Spinal cord (tissue), 10 donors: ENCODE results near the gene RAPGEF1. TPM values are rescaled to one million over a fixed set of nuclear protein-coding genes. Genes with fewer than 3 reads are reported as not detected.

Experiments
- DNase-seq, 6 donors: peaks; one replicate each; pipeline versions ENCODE4 v3.0.0 to v3.0.0-alpha.2; 2013 to 2015; ENCODE audit warnings: low spot score in 6 of 6, low read depth in 4 of 6
- H3K27ac ChIP-seq: one replicate; pipeline ENCODE4 v1.5.1; 2013; ENCODE audit warnings: low read depth, low read length, control low read depth
- H3K27me3 ChIP-seq: one replicate; pipeline ENCODE4 v1.6.1; 2013; ENCODE audit warnings: low read length; ENCODE audit not compliant: control insufficient read depth, insufficient read depth
- H3K36me3 ChIP-seq: one replicate; pipeline ENCODE4 v1.6.1; 2013; ENCODE audit warnings: low read length; ENCODE audit not compliant: control insufficient read depth, insufficient read depth
- H3K4me1 ChIP-seq: one replicate; pipeline ENCODE4 v1.6.1; 2013; ENCODE audit warnings: low read length; ENCODE audit not compliant: control insufficient read depth, insufficient read depth
- H3K4me3 ChIP-seq: one replicate; pipeline ENCODE4 v1.5.1; 2013; ENCODE audit warnings: low read depth, low read length, control low read depth
- H3K9me3 ChIP-seq: one replicate; pipeline ENCODE4 v1.6.1; 2013; ENCODE audit warnings: low read length; ENCODE audit not compliant: control insufficient read depth, insufficient read depth
- WGBS: methylation state at CpG from one replicate; pipeline ENCODE4 v1.1.5; 2013; ENCODE audit warnings: missing lambda C conversion rate; ENCODE audit not compliant: insufficient coverage; 5-methylcytosine and 5-hydroxymethylcytosine counted together
- polyA plus RNA-seq, 2 donors: library from polyadenylated mRNA; unstranded; fragments of 120-200 nt; gene quantifications; one replicate each; pipeline ENCODE4 v1.2.1, GENCODE V29; 2013; ENCODE audit not compliant: insufficient read length in 2 of 2
- total RNA-seq, 2 donors: library from RNA; depleted of rRNA in 1 of 2; stranded (reverse); fragments of 120-200 nt in 1 of 2; fragments of >200 nt in 1 of 2; gene quantifications; one replicate each; pipeline versions ENCODE4 v1.2.3 to v1.2.4, GENCODE V29; 2013 to 2014
- donor health status: healthy.

The RAPGEF1 gene
- total and polyA plus RNA-seq, 4 donors: 39.7 to 175 (median 89.2) TPM

DNA sequence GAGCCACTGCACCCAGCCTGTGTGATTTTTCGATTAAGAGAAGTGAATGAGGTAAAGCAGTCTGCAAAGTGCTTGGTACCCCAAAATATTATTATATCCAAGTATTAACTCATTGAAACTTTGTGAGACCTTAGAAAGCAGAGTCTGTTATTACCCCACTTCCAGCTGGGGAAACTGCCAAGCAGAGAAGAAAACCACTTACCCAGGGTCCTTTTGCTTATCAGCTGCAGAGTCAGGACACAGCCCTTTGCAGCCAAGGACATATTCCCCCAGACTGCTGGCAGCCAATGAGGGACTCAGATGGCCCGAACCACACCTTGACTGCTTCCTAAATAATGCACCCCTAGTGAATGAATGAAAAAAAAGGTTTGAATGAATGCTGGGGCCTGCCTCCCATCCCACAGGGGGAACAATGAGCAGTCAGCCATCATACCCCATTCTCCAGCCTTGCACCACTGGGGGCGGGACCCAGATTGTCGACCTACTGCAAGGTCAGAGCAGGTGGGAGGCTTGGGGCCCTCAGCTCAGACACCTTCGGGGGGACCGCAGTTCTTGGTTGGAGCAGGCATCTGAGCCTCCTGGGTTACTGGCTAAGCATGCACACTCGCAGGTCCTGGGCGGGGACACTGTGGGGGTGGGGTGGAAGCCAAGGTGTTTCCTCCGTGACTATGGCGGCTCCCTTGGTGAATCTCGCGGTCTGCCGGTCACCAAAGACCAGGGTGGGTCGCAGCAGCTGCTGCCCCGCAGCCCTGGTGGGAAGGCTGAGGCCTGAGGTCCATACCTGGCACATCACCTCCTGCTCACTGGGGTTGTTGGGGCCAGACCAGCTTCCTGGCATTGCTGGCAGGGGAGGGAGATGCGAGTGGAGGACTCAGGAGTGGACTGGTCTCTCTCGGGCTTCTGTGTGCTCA, 164.9 kb downstream of the RAPGEF1 start:
- H3K27me3 ChIP-seq: no peaks in the 10 kb centered on the region
- peaks cover 22% of the 10 kb centered on the region for H3K4me1 ChIP-seq
- WGBS: 93% methylated on average over 13 of the region's 17 CpGs
- H3K27ac ChIP-seq: no peak overlapping the region
- no peak for DNase-seq
- no peaks in the 10 kb centered on the region for H3K9me3 ChIP-seq
- H3K36me3 ChIP-seq: peaks cover 71% of the 10 kb centered on the region
- no peak overlapping the region for H3K4me3 ChIP-seq

DNA sequence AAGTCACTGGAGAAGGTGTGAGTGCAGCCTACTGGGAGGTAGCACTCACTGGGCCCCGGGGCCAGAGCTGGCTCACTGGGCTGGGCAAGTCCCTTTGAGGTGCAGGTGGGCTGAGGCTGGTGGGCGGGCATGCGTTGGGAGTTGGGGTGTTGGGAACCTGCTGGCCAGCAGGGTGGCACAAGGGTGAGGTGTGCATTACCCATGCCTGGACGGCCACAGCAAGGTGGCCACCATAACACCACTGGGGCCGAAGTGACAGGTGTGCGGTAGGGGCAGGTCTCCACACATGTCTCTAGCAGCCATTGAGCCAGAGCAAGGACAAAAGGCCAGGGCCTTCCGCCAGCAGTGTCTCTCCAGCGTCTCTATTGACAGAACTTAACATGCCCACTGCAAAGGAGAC, 172.0 kb downstream of the RAPGEF1 start:
- H3K9me3 ChIP-seq: no peaks in the 10 kb centered on the region
- H3K4me3 ChIP-seq: no peak overlapping the region
- WGBS: 95% methylated on average over 8 of the region's 8 CpGs
- no peaks in the 10 kb centered on the region for H3K4me1 ChIP-seq
- H3K36me3 ChIP-seq: peaks cover 21% of the 10 kb centered on the region
- no peak overlapping the region for H3K27ac ChIP-seq
- H3K27me3 ChIP-seq: no peaks in the 10 kb centered on the region
- no peak for DNase-seq

DNA sequence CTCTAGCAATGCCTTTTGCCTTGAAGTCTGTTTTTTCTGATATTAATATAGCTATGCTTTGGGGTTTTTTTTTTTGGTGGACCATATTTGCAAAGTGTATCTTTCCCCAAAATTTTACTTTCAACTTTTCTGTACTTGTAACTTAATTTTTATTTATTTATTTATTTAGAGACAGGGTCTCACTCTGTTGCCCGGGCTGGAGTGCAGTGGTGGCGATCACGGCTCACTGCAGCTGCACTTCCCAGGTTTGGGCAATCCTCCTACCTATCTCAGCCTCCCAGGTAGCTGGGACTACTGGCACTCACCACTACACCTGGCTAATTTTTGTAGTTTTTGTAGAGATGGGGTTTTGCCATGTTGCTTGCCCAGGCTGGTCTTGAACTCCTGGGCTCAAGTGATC, 173.7 kb downstream of the RAPGEF1 start:
- Histone ChIP-seq H3K4me3 (no peak overlapping the region), H3K27me3 (no peaks in the 10 kb centered on the region), H3K27ac (no peak overlapping the region), H3K36me3 (peaks cover 12% of the 10 kb centered on the region), H3K9me3 (no peaks in the 10 kb centered on the region), H3K4me1 (no peaks in the 10 kb centered on the region)
- no CpG with 5 or more reads among the region's 3 CpGs for WGBS
- no peak for DNase-seq

DNA sequence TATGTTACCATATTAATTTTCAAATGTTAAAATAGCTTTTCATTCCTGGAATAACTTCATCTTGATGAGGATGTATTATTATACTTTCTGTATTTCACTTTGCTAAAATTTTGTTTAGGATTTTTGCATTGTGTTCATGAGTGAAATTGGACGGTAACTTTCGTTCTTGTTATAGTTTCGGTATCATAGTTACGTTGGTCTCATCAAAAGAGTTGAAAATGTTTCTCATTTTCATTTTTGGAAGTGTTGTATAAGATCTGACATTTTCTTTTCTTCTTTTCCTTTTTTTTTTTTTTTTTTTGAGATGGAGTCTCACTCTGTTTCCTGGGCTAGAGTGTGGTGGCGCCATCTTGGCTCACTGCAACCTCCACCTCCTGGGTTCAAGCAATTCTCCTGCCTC, 174.5 kb downstream of the RAPGEF1 start:
- DNase-seq: no peak
- H3K4me1 ChIP-seq: no peaks in the 10 kb centered on the region
- no peaks in the 10 kb centered on the region for H3K9me3 ChIP-seq
- H3K36me3 ChIP-seq: peaks cover 8% of the 10 kb centered on the region
- no peak overlapping the region for H3K4me3 ChIP-seq
- WGBS: no CpG with 5 or more reads among the region's 5 CpGs
- H3K27me3 ChIP-seq: no peaks in the 10 kb centered on the region
- H3K27ac ChIP-seq: no peak overlapping the region

DNA sequence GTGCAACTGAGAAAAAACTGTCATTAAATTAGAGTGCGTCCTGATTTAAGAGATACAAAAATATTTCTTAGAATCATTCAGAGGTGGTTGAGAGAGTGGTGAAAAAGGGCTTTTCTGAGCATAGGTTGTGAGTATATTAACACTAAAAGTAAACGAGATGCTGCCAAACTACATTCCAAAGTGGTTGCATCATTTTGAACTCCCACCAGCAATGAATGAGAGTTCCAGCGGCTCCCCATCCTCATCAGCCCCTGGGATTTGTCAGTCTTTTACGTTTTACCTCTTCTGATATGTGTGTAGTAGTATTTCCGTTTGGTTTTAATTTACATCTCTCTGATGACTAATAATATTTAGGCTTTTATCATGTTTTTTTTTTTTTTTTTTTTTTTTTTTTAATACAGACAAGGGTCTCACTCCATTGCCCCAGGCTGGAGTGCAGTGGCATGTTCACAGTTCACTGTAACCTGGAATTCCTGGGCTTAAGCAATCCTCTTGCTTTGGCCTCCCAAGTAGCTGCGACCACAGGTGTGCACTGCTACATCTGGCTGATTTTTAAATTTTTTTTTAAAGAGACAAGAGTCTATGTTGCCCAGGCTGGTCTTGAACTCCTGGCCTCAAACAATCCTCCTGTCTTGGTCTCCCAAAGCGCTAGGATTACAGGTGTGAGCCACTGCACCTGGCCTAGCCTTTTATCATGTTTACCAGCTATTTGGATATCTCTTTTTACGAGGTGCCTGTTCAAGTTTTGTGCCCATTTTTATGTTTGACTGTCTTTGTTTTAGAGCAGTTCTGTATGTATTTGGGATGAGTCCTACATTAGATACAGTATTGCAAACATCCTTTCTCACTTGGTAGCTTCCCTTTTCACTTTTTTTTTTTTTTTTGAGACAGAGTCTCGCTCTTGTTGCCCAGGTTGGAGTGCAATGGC, 177.6 kb downstream of the RAPGEF1 start:
- no peak overlapping the region for H3K27ac ChIP-seq
- H3K36me3 ChIP-seq: peaks cover 11% of the 10 kb centered on the region
- no peak overlapping the region for H3K4me3 ChIP-seq
- H3K4me1 ChIP-seq: no peaks in the 10 kb centered on the region
- no peaks in the 10 kb centered on the region for H3K27me3 ChIP-seq
- no peak for DNase-seq
- 88% methylated on average over 4 of the region's 9 CpGs for WGBS
- H3K9me3 ChIP-seq: no peaks in the 10 kb centered on the region

DNA sequence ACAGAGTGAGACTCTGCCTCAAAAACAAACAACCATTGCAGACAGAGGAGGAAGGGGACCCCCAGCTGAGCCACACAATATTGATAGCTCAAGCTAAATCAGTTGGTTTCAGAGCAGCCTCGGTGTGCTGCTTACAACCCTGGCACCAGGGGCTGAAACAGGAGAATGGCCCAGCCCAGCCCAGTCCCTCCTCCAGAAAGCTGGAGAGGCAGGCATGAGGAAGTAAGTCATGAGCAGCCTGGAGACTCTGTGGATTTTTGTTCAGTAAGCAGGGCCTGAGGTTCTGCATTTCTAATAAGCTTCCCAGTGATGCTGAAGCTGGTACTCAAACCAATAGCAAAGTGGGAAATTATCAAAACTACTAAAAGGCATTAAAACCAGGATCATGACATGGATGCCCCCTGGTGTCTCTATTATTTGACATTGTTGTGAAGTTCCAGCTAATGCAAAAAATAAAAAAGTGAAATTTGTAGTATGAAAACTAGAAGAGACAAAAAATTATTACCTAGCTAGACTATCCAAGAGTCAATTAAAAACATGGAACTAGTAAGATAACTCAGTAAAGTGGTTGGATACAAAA, 180.4 kb downstream of the RAPGEF1 start:
- Histone ChIP-seq H3K27me3 (peaks cover 15% of the 10 kb centered on the region), H3K27ac (no peak overlapping the region), H3K9me3 (no peaks in the 10 kb centered on the region), H3K4me3 (no peak overlapping the region), H3K36me3 (peaks cover 15% of the 10 kb centered on the region), H3K4me1 (no peaks in the 10 kb centered on the region)
- no peak for DNase-seq
- WGBS: 20% methylated on average over 1 of the region's 1 CpG

DNA sequence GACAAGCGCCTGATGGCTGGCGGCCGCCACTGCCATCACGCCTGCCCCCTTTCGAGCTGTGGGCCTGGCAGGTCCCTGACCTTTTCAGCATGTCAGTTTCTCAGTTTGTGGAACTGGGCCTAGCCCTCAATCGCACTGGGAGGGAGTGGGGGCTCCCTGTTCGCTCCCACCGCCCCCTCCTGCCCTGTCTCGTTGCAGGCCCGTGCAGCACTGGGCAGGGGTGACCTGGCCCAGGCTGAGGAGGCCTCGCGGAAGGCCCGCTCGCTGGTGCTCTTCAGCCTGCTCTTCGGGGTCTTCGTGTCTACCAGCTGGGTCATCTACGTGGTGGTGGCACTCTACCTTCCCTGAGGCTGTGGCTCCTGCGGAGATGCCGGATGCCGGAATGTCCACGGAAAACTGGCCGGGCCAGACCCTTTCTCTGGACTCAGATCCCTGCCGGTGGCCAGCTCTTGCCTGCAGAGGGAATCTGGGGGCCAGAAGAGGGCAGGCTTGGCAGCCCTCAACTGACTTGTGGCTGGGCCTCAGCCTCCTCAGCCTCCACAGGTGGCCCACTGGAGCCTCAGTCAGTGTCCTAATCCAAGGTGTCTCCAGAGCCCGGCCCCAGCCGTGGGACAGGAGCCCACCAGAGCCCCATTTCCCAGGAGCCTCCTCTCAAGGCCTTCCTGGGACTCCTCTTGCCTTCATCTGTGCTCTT, 181.9 kb downstream of the RAPGEF1 start:
- no peak overlapping the region for H3K27ac ChIP-seq
- no peaks in the 10 kb centered on the region for H3K9me3 ChIP-seq
- H3K27me3 ChIP-seq: peaks cover 24% of the 10 kb centered on the region
- 92% methylated on average over 25 of the region's 25 CpGs for WGBS
- no peak overlapping the region for H3K4me3 ChIP-seq
- DNase-seq: no peak
- H3K4me1 ChIP-seq: no peaks in the 10 kb centered on the region
- H3K36me3 ChIP-seq: peaks cover 15% of the 10 kb centered on the region

DNA sequence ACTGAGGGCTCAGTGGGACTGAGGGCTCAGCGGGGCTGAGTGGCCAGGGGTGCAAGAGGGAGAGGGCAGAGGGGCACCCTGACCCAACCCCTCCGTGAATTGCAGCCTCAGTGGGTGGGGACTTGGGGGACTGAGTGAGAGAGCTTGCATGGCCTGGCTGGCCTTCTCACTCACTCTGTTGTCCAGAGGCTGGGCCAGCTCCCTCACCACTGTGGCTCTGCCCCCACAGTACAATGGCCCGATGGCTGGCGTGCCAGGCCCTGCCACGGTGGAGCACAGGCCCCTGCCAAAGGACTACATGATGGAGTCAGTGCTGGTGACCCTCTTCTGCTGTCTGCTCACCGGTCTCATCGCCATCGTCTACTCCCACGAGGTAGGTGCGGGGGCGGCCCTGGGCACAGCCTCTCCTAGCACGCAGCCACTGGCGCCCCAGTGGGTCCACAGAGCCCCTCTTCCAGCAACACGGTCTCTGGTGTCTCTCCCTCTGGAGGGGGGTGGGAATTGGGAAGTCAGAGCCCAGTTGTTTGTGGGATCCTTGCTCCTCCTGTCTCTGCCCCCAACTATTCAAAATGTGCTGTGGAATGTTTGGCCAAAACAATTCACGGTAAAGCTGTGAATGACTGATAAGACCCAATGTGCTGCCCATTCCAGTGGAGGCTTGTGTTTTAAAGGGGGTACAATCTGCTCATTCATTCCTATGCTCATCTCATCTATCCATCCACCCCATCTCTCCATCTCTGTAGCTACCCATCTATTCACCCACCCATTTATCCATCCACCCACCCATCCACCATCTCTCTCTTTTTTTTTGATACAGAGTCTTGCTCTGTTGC, 183.8 kb downstream of the RAPGEF1 start:
- Histone ChIP-seq H3K9me3 (no peaks in the 10 kb centered on the region), H3K36me3 (peaks cover 15% of the 10 kb centered on the region), H3K4me3 (no peak overlapping the region), H3K27me3 (peaks cover 24% of the 10 kb centered on the region), H3K27ac (no peak overlapping the region), H3K4me1 (no peaks in the 10 kb centered on the region)
- DNase-seq: no peak
- WGBS: 92% methylated on average over 10 of the region's 15 CpGs
